Central memory CD4-positive, alpha-beta T cell (primary cell): ENCODE data around the gene MEOX1.
"Not testable (repeated sequence)": the region's sequence is repeated elsewhere in the genome, so short reads cannot be mapped to it uniquely, and the experiment has no call there.

Experiments
- DNase-seq: peaks from one replicate; pipeline ENCODE4 v3.0.0; 2022

Gene MEOX1

GRCh38 chr17:43615330-43616028 lies 46.2 kb downstream of the MEOX1 start:
- DNase-seq: no peak

GRCh38 chr17:43614561-43614960 lies 47.2 kb downstream of the MEOX1 start:
- no peak for DNase-seq

- no peak for DNase-seq
Observed at GRCh38 chr17:43613917-43614316, 47.8 kb downstream of the MEOX1 start.

GRCh38 chr17:43612515-43612914 lies 49.2 kb downstream of the MEOX1 start:
- DNase-seq: no peak

- no peak for DNase-seq
Observed at GRCh38 chr17:43611230-43611969, 50.3 kb downstream of the MEOX1 start.

GRCh38 chr17:43609613-43610385 lies 51.9 kb downstream of the MEOX1 start:
- DNase-seq: no peak

GRCh38 chr17:43608313-43608712 lies 53.4 kb downstream of the MEOX1 start:
- no peak for DNase-seq

GRCh38 chr17:43604549-43604948 lies 57.2 kb downstream of the MEOX1 start:
- no peak for DNase-seq

- DNase-seq: no peak
Observed at GRCh38 chr17:43603321-43603720, 58.4 kb downstream of the MEOX1 start.

GRCh38 chr17:43602556-43602955 lies 59.2 kb downstream of the MEOX1 start:
- DNase-seq: not testable (repeated sequence)

- DNase-seq: no peak
Observed at GRCh38 chr17:43601280-43602039, 60.3 kb downstream of the MEOX1 start.

GRCh38 chr17:43599835-43600234 lies 61.9 kb downstream of the MEOX1 start:
- no peak for DNase-seq

GRCh38 chr17:43599046-43599395 lies 62.7 kb downstream of the MEOX1 start:
- DNase-seq: no peak

- DNase-seq: no peak
Observed at GRCh38 chr17:43598357-43599045, 63.2 kb downstream of the MEOX1 start.

- no peak for DNase-seq
Observed at GRCh38 chr17:43597624-43598356, 63.9 kb downstream of the MEOX1 start.

GRCh38 chr17:43595466-43595865 lies 66.3 kb downstream of the MEOX1 start:
- DNase-seq: no peak

- DNase-seq: no peak
Observed at GRCh38 chr17:43591779-43592562, 69.8 kb downstream of the MEOX1 start.

GRCh38 chr17:43591001-43591400 lies 70.7 kb downstream of the MEOX1 start:
- no peak for DNase-seq
